Fibroblast of peridontal ligament (primary cell): ENCODE data around the gene FUZ.
A peak's percentile ranks its signal among the peaks of the same experiment; 100 is the strongest.
"Not testable (repeated sequence)": the region's sequence is repeated elsewhere in the genome, so short reads cannot be mapped to it uniquely, and the experiment has no call there.

ENCODE experiments used
- DNase-seq: peaks from one replicate; pipeline ENCODE4 v3.0.0-alpha.2; 2010; ENCODE audit errors: extremely low read depth

Gene FUZ

DNA sequence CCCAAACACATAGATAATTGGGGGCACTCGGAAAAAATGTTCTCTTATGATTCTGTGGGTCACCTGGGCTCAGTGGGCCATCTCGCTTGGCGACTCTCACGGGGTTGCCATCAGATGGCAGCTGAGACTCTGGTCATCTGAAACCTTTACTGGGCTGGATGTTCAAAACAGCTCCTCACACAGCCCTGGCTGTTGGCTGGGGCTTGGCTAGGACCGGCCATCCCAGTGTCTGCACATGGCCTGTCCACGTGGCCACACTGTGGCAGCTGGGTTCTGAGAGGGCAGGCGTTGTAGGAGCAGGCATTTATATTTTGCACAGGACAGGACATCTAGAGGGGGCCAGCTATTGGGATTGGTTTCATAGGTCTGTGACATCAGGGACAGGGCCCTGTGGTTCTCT is 20.5 kb upstream of the FUZ start:
- no peak for DNase-seq

DNA sequence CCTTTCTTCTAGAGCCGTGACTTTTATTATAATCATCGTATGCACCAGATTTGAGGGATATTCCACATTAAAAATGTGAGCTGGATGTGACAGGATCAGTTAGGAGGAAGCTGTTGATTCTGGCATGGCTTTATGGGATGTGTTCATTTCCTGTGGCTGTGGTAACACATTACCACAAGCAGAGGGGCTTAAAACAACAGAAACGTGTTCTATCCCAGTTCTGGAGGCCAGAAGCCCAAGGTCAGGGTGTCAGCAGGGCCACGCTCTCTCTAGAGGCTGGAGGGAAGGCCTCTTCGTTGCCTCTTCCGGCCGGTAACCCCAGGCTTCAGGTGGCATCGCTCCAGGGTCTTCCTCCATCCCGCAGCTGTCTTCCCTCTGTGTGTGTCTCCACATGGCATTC is 19.5 kb upstream of the FUZ start:
- DNase-seq, result no peak

DNA sequence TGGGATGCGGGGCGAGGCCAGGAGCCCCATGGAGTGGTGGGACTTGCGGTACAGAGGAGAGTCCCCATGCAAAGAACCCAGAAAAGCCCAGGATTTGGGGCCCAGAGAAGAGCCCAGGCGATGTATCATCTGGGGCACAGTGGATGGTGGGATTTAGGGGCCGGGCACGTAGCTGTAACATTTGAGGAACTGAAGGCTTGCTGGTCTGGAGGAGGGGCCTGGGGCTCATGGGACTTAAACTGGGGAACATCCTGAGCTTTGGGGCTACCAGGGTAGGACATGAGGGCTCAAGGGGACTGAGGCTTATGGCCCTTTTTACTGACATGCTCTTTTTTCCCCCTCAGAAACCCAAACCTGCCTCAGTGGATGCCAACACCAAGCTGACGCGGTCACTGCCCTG is 18.5 kb upstream of the FUZ start:
- DNase-seq, result no peak

DNA sequence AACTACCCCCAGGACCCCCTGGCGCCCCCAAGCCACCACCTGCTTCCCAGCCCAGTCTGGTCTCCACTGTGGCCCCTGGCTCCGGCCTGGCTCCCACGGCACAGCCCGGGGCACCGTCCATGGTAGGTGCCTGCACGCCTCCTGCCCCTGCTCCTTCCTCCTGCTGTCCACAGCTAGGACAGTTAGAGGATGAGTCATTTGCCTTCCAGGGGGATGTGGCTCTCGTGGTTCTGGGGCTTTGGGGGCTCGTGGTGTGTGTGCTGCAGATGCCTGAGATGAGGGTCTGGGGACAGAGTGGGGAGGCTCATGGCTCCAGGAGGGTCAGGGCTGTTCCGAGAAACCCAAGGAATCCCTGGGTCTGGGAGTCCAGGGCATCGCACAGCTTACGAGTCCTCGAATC is 17.7 kb upstream of the FUZ start:
- DNase-seq, result no peak

DNA sequence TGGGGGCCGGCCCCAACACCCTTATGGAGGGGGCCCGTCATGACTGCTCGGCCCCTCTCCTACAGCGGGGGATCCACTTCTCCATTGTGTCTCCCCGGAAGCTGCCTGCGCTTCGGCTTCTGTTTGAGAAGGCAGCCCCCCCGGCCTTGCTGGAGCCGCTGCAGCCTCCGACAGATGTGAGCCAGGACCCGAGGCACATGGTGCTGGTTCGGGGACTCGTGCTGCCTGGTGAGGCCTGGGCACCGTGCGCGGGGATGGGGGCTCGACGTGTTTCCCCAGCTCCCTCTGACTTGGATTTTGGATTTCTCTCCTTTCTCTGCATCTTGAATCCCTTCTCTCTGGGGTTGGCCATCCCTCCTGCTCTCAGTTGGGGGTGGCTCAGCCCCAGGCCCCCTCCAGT is 16.6 kb upstream of the FUZ start:
- DNase-seq, result no peak

DNA sequence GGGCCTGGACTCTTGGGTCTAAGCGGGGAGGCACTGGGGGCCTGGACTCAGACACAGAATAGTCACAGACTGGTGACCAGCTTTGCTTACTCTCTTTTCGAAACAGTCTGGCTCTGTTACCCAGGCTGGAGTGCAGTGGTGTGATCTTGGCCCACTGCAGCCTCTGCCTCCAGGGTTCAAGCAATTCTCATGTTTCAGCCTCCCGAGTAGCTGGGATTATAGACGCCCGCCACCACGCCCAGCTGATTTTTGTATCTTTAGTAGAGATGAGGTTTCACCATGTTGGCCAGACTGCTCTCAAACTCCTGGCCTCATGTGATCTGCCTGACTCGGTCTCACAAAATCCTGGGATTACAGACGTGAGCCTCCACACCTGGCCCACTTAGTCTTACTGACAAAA is 16.1 kb upstream of the FUZ start:
- DNase-seq, result no peak

DNA sequence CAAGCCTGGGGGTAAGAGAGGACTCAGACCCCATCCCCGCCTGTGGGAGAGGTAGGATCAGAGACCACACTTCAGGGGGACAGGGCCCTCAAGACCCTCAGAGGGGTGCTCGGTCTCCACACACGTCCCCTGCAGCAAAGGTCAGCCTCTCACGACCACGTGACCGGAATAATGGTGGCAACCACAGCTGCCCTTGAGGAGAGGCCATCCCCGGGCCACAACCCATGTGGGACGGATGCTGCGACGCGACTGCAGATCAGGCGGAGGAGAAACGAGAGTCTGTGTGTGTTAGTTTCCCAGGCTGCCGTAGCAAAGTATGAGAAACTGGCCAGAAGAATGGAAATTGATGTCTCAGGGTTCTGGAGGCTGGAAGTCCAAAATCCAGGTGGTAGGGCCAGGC is 13.9 kb upstream of the FUZ start:
- no peak for DNase-seq

DNA sequence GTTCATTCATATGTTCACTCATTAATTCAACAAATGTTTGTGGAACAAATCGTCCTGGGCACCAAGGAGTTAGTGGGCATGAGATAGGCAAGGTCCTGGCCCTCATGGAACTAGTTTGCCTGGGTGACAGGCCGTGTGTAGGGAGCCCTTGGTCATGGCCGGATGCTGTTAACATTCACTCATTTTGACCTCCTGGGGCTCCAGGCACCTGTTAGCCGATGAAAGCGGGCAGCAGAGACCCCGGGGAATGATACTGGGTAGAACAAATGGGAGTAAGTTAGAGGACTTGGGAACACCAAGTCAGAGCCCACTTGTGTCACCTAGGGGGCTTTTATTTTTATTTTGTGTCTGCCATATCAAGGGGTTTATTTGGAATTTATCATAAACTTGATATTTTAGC is 11.6 kb upstream of the FUZ start:
- DNase-seq, result no peak

DNA sequence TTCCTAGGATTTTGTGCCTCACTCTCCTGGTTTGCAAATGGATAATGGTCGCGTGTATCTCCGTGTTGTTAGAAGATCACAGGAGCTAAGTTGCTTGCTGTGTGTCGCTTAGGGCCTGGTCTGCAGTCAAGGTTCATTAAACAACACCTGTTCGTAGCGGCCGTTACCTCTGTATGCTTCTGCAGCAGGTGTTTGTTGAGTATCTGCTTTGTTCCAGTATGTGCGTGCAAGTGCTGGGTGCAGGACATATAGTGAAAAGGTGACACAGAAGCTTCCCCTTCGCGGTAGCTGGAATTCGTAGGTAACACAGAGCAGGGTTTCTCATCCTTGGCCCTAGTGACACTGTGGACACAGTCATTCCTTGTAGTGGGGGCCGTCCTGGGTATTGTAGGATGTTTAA is 10.4 kb upstream of the FUZ start:
- no peak for DNase-seq

DNA sequence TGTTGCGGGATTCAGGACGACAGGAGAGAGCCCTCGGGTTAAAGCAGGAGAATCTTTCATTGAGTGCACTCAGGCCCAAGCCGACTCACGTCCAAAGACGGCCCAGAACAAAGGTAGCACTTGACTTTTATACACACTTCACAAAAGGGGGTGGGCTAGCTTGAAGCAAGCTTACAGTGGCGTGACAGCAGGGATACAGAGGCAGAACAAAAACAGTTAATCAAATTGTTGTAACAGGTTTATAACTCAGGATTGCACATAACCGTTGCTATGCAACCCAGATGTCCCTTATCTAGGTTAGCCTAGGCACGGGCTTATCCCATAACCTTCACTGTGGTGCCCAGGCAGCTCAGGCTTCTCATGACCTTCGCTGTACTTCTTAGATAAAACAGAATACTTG is 7.0 kb upstream of the FUZ start:
- DNase-seq, result no peak

DNA sequence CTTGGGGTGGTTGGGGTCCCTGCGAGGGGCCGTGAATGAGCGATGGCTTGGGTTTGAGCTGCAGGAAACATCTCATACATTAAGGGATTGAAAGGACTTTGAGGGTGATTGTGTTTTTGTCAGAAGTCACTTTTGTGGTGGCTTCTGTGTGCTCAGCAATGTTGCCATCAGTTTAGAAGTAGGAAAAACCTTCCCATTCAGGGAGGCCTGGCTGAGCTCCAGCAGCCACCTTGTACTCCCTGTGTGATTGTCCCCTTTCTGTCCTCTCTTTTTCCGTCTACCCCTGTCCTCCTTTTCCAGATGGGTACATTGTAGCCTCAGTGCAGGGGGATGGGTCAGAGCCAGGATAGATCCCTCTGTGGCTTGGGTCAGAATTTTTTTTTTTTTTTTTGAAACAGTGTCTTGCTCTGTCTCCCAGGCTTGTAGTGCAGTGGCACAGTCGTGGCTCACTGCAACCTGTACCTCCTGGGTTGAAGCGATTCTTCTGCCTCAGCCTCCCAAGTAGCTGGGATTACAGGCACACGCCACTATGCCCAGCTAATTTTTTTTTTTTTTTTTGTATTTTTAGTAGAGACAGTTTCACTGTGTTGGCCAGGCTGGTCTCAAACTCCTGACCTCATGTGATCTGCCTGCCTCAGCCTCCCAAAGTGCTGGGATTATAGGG is 6.5 kb upstream of the FUZ start:
- DNase-seq, result not testable (repeated sequence)

DNA sequence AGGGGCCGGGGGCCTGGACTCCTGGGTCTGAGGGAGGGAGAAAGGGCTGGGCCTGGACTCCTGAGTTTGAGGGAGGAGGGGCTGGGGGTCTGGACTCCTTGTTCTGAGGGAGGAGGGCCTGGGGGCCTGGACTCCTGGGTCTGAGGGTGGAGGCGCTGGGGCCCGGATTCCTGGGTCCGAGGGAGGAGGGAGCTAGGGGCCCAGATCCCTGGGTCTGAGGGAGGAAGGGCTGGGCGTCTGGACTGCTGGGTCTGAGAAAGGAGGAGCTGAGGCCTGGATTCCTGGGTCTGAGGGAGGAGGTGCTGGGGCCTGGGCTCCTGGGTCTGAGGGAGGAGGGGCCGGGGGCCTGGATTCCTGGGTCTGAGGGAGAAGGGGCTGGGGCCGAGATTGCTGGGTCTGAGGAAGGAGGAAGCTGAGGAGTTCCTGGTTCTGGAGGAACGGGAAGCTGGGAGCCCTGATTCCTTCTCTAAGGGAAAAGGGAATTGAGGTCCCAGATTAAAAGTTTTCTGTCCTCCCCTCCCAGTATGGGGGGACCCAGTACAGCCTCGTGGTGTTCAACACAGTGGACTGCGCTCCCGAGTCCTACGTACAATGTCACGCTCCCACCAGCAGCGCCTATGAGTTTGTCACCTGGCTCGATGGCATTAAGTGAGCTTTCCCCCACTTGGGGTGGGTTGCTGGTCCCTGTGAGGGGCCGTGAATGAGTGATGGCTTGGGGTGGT is 5.7 kb upstream of the FUZ start:
- DNase-seq, result no peak

DNA sequence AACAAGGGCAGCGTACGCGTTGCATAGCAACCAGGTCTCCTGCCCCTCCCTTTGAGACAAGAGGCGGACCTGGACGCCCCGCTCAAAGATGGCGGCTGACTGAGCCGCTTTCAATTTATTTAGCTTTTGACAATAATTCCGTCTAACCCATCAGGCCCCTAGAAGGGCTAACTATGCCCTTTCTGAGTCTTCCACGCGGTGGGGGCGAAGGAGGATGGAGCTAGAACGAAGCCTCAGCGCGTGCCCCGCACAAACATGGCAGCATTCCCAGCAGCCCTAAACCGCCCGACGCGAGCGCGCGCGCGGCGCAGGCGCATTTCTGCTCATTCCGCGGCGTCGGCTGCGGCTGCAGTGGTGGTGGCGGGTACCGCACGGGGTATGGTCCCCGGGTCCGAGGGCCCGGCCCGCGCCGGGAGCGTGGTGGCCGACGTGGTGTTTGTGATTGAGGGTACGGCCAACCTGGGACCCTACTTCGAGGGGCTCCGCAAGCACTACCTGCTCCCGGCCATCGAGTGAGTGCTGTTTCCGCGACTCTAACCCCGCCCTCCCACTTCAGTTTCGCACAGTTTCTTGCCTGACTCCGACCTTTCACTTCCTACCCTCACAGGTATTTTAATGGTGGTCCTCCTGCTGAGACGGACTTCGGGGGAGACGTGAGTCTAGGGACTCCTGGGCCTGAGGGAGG is 5.0 kb upstream of the FUZ start, which contains the start of gene MED25:
Gene MED25, plus strand, starts transcription at position 326 of the 685 bp plus-strand sequence. Its CDS starts 53 bp downstream, at position 379.
- peak; percentile 87 for DNase-seq

DNA sequence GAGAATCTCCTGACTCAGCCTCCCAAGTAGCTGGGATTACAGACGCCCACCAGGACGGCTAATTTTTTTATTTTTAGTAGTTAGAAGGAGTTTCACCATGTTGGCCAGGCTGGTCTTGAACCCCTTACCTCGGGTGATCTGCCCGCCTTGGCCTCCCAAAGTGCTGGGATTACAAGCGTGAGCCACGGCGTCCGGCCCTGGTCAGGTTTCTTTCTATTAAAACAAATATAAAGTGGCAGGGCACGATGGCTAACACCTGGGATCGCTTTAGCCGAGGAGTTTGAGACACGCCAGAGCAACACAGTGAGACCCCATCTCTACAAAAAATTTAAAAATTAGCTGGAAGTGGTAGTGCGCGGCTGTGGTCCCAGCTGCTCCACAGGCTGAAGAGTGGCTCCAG is 3.5 kb upstream of the FUZ start:
- DNase-seq, result no peak

DNA sequence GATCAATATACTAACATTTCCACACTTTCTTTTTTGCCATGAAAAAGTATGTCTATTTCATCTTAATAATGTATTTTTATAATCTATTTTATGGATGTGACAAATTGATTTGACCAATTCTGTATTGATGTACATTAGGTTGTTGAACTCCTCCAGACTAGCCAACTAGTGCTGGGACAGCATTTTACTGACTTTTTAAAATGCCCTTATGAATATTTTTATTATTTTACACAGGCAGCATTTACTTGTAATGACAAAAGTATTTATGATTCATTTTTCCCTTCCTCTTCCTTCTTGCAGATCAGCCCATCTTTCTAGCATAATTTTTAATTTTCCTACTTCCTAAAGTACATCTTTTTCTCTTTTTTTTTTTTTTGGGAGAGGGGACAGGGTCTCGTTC is 918 bp upstream of the FUZ start:
- DNase-seq, result no peak

DNA sequence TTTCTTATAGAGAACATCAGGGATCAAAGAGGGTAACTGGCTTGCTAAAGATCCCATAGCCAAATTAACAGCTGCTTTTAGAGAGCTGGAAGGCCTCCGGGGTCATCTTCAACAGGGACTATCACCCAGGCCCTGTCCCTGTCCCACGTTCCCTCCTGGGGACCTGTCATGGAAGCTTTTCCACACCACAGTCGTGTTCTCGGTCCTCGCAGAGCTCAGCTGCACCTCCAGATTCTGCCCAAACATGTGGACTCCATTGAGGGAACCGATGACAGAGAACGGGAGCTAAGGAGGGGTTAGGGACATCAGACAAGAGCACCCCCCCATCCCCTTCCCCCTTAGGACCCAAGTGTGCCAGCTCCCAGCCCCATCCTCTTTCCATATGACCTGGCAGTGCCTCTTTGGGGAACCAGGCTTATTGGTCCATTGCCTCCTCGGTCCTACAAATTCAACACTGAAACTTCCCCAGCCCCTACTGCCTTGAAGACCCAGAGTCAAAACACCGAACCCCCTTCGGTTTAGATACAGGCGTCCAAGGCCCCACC is 568 bp downstream of the FUZ start:
- DNase-seq, result no peak

DNA sequence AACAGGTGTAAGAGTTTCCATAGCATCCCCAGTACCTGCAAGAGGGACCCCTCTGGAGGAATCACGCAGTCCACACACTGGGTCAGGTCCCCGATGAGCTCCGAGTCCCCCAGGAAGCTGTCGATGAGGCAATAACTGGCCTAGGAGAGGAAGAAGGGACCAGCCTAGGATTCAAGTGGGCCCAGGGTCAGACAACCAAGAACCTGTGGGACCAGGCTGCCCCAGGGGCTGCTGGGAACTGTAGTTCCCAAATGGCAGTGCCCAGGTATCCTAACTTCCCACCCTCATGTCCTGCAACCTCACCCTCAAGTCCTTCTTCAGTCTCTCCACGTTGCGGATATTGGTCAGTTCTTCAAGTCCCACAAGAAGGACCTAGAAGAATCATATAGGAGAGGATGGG is 1.8 kb downstream of the FUZ start:
- DNase-seq, result no peak

DNA sequence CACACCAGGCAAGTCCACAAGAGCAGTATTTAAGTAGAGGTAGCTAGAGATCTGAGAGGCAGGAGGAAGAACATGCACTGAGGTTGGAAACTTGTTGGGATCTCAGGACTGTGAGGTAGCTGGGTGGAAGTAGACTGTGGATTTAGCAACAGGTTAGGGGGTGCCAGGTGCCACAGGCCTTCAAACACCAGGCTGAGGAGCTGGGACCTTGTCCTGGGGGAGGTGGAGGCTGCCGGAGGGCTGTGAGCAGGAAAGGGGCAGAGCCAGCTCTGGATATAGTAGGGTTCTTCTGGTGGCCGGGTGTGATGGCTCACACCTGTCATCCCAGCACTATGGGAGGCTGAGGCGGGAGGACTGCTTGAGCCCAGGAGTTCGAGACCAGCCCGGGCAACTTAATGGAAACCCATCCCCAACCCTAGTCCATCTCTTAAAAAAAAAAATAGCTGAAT is 3.1 kb downstream of the FUZ start:
- no peak for DNase-seq

DNA sequence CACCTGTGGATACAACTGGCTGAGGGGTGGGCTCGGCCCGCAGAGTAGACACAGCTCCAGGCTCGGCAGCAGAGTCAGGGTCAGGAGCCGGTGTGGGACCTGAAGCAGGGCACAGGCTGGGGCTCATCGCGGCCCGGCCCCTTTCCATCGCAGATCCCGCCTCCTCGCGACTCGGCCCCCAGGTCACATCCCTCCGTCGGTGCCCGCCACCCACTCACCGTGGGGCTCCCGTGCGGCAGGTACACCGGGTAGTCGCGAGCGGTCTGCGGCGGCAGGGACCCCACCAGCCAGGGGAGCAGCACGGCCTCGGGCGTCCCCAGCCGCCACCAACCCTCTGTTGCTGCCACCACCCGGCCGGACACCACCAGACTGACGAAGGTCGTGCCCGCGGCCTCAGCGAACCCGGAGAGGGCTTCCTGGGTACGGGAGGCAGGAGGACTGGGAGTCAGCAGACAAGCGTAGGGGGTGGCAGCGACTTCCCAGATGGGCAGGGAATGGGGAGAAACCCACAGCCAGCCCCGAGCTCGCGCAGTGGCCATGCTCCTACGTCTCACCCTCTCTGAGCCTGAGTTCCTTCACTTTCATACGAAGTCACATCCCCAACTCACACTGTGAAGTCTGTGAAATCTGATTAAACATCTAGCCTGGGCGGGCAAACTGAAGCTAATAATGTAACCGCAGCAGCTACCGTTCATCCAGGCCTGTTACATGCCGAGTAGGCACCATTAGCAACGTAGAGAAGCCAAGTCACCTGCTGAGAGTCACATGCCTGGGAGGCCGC is 3.7 kb downstream of the FUZ start:
- no peak for DNase-seq

DNA sequence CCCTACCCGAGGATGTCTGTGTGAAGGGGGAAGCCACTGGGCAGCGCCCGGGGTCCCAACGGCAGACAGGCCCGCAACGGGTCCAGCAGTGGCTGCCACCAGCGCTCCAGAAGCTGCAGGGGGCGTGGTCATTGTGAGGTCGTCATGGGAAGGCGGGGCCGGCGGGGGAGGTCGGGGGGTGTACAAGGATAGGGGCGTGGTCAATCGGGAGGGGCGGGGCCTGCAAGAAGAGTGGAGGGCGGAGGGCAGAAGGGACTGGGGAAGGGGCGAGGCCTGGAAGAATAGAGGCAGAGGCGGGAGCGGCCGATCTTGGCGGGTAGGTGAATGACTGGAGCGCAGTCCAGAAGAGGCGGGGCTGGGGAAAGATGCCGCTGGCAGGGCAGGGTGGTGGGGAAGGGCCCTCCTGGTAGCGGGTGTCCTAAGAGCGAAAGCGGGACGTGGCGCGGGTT is 4.4 kb downstream of the FUZ start:
- DNase-seq, result peak; percentile 73

DNA sequence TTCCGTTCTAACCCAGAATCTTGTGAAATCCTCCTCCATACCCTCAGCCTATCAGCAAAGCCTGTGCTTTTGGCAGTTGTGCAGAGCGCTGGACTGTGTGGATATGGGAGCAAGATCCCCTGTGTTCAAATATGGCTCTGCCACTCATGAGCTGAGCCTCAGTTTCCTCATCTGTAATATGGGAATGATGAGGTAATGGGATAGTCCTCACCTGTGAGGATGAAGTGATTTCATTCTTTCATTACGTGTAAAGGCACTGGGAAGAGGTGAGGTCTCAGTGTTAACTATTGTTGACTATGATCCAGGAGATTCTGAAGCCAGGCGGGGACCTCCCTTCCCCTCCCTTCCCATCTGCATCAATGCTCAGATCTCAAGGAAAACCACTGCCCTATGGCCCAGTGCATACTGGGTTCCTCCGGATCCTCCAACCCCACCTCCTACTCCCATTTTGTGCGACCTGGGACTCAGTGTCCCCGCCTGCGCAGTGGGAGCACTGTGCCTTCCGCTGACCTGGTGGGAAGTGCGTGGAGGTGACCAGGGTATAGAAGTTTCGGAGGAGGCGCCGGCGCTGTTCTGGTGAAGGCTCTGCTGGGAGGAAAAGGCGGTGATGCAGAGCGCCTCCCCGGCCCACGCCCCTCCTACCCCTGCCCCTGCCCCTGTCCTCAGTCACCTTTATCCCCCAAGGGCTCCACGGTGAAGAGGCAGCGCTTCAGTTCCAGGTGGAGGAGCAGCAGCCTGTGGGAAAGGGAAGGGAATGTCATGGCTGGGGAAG is 5.0 kb downstream of the FUZ start:
- no peak for DNase-seq
